Measurements from ENCODE around the gene CALB2.

GRCh38 chr16:71414038-71414437 lies 55.5 kb downstream of the CALB2 start:
- no peak for TF ChIP-seq CTCF (IDR thresholded peaks at IDR 0.05)
- no peak for TF ChIP-seq POLR2A (IDR thresholded peaks at IDR 0.05)

Measured in body of pancreas (tissue), 4 donors.